GM12891 (cell line): ENCODE results near the gene DHX15.
A peak's percentile ranks its signal among the peaks of the same experiment; 100 is the strongest.

Source experiments
- DNase-seq: peaks from one replicate; pipeline ENCODE4 v3.0.0; 2011; ENCODE audit warnings: low spot score; ENCODE audit not compliant: insufficient read length
- FAIRE-seq: peaks from 2 replicates; lab custom pipeline; 2011; peaks lifted over from hg19 to GRCh38; lab: Jason Lieb, UNC
- PAX5 ChIP-seq: IDR thresholded peaks from 2 replicates; pipeline ENCODE4 v1.6.1; 2011; ENCODE audit warnings: low read length, moderate library complexity, mild to moderate bottlenecking; ENCODE audit not compliant: insufficient read depth, severe bottlenecking
- POLR2A ChIP-seq: IDR thresholded peaks from 2 replicates; pipeline ENCODE4 v1.6.1; 2011; ENCODE audit warnings: low read depth, low read length, control low read depth
- POLR2AphosphoS5 ChIP-seq: IDR thresholded peaks from 2 replicates; pipeline ENCODE4 v1.6.1; 2011; ENCODE audit warnings: low read depth, low read length, control low read depth
- POU2F2 ChIP-seq: IDR thresholded peaks from 2 replicates; pipeline ENCODE4 v1.6.1; 2011; ENCODE audit warnings: low read depth, mild to moderate bottlenecking, control low read depth, low read length, moderate library complexity
- SPI1 ChIP-seq: IDR thresholded peaks from 2 replicates; pipeline ENCODE4 v1.6.1; 2011; ENCODE audit warnings: low read depth, low read length, control low read depth
- TAF1 ChIP-seq: IDR thresholded peaks from 2 replicates; pipeline ENCODE4 v1.6.1; 2011; ENCODE audit warnings: low read depth, low read length, control low read depth

DHX15 gene

DNA sequence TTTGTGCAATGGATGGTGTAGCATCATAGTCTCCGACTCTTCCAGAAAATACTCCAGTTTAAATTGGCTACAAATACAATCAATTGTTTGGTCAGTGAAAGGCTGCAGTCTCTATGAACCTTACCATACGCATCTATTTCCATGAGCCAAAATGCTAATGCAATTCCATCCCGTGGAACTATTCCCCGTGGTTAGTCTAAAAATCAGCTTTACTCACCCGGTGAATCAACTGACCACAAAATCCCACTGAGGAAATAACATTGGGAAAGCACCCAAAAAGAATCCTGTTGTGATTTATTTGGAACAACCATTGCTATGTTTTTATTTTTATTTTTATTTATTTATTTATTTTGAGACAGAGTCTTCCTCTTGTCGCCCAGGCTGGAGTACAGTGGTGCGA is 87.1 kb downstream of the DHX15 start:
- FAIRE-seq (no peak), DNase-seq (no peak)
- TF ChIP-seq POLR2A (no peak), POLR2AphosphoS5 (no peak), POU2F2 (no peak), SPI1 (no peak), PAX5 (no peak), TAF1 (no peak)

DNA sequence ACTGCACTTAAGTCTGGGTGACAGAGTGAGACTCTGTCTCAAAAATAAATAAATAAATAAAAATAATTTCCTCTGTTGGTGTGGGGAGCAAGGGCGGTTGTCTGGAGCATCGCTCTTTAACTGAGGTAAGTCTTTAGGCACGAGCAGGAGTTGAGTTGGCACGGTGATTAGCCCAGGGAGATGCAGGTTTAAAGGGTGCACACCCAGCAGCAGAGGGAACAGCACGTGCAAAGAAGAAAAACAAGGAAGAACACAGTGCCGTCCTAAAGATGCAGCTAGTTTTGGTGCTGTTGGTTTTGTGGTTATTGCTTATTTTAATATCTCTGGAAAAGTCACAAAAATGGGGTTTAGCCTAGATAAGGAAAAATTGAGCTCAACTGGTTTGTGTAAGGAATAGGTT is 87.8 kb downstream of the DHX15 start:
- DNase-seq (no peak), FAIRE-seq (no peak)
- no peak for TF ChIP-seq POU2F2
- TF ChIP-seq POLR2AphosphoS5 = no peak
- TF ChIP-seq PAX5 = no peak
- no peak for TF ChIP-seq SPI1
- no peak for TF ChIP-seq TAF1
- no peak for TF ChIP-seq POLR2A

DNA sequence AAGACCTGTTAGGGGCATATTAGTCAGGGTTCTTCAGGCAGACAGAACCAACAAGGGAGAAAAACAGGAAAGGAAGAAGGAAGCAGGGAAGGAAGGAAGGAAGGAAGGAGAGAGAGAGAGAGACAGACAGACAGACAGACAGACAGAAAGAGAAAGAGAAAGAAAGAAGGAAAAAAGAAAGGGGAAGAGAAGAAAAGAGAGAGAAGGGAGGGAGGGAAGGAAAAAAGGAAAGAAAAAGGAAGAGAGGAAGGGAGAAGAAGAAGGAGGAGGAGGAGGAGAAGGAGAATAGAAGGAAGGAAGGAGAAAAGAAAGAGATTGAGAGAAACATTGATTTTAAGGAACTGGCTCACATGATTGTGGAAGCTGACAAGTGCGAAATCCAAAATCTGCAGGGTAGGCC is 89.0 kb downstream of the DHX15 start:
- TF ChIP-seq POLR2AphosphoS5 (no peak), PAX5 (no peak), TAF1 (no peak), SPI1 (no peak)
- FAIRE-seq = no peak

DNA sequence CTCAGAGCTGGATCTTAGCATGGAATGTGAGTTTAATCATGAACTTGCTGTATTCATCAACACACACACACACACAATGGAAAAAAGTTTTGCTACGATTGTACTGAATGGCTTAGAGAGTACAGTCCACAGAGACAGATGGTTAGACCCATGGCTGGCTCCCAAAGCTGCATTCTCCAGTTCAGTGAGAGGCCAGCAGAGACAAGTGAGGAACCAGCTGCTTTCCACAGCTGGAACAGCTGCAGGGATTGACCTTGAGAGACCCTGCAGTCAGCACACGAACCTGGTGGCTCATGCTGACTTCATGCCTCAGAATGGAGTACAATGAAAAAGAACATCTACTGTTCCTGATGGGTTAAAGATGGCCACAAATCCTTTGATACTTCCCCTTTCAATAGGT is 94.5 kb downstream of the DHX15 start:
- DNase-seq (no peak), FAIRE-seq (no peak)
- TF ChIP-seq POLR2A = no peak
- no peak for TF ChIP-seq POU2F2
- TF ChIP-seq SPI1 = no peak
- no peak for TF ChIP-seq TAF1
- no peak for TF ChIP-seq POLR2AphosphoS5
- TF ChIP-seq PAX5 = no peak

More for the DNA sequence above, 89.0 kb downstream of the DHX15 start:
- DNase-seq = no peak

DNA sequence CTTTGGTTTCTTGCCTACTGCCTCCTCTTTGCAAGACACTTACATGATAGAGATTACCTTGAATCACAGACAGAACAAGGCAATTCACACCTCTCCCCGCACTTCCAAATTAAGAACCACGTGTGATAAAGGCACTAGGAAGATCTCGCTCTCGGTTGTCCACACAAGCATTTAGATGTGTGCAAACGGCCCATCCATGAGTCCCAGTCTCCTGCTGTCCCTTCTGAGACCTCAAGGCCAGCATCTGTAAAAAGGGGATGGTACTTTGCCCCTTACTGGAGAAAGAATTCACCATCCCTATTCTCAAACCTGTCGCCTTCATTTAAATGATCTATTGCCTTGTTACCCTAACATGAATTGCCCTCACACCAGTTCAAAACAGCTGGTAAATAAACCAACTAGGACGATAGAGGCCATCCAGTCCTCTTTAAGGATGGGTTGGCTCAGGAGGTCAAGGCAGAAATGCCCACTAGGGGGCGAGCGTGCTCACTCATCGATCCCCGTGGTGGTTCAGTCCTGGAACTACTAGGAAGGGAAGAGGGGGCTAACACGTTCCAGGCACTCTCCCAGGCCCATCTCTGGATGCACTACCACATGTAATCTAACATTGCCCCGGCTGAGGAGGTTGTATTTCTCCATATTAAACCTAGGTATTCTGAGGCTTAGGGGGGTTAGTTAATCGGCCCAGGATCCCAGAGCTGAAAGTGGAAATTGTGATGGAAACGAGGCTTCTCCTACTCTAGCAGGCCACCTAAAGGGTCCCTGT is 95.8 kb downstream of the DHX15 start:
- no peak for TF ChIP-seq POLR2A
- no peak for TF ChIP-seq POU2F2
- no peak for TF ChIP-seq PAX5
- TF ChIP-seq TAF1 = no peak
- TF ChIP-seq POLR2AphosphoS5 = no peak
- TF ChIP-seq SPI1 = no peak
- DNase-seq = peak; percentile 61
- peak; percentile 82 for FAIRE-seq

DNA sequence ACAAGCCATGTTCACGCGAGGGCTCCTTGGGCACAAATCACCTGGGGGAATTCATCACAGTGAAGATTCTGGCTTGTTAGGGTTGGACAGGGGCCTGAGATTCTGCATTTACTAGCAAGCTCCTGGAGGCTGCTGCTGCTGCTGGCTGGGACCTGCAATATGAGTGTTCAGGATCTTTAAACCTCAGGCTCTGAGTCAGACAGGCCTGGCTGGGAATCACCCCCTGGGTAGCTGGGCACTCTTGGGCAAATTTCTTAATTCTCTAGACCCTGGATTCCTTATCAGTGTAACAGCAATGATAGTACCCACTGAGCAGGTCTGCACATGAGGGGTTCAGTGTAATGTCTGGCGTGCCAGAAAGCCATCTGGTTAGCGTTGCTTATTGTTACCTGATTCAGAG is 101.5 kb downstream of the DHX15 start:
- no peak for DNase-seq
- FAIRE-seq = no peak
- no peak for TF ChIP-seq POU2F2
- TF ChIP-seq PAX5 = no peak

DNA sequence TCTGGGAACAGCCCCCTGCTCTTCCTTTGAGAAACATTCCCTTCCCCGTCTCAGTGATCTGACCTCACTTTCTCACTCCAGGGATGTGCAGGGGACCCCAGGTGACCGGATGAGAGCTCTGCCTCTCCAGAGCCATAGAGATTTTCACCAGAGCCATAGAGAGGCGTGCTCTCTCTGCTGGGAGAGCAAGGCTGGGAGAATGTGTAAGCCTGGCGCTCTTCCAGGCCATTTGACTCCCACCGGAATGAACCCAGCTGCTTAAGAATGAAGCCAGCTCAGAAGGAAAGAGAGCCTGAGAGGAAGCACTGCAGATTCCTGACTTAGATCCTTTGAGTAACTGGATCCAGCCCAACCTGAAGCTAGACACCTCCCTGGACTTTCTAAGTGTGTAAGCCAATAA is 106.4 kb downstream of the DHX15 start:
- DNase-seq = no peak
- no peak for TF ChIP-seq POU2F2
- no peak for TF ChIP-seq PAX5
- TF ChIP-seq POLR2A = no peak
- no peak for TF ChIP-seq POLR2AphosphoS5
- no peak for FAIRE-seq
